Adipose tissue (tissue), 3 donors: ENCODE data around the gene NDUFA9. TPM values are rescaled to one million over a fixed set of nuclear protein-coding genes. Genes with fewer than 3 reads are reported as not detected.

ENCODE experiments used
- H3K27ac ChIP-seq: one replicate; pipeline ENCODE4 v1.5.1; 2013; ENCODE audit warnings: low read depth, low read length
- WGBS, 3 donors: extraction: QIAGEN DNeasy Blood & Tissue Kit; methylation state at CpG; one replicate each; pipeline ENCODE4 v1.1.7; 2013; 5-methylcytosine and 5-hydroxymethylcytosine counted together
- polyA plus RNA-seq, 3 donors: library from polyadenylated mRNA; stranded (reverse); fragments of 200-250 nt; gene quantifications; one replicate each; pipeline ENCODE4 v1.2.3, GENCODE V29; 2013
- donor health status: healthy with polysubstance abuse.
- donor health status: Bipolar disorder and iron deficiency.
- donor health status: healthy.

NDUFA9 gene
- polyA plus RNA-seq, 3 donors: 30.6 to 62.7 (median 31.0) TPM

GRCh38 chr12:4679711-4680110, 30.8 kb downstream of the NDUFA9 start:
- 82 to 91% (median 86%) methylated on average over 2 of the region's 2 CpGs for WGBS, 3 donors
- no peak overlapping the region for H3K27ac ChIP-seq

DNA sequence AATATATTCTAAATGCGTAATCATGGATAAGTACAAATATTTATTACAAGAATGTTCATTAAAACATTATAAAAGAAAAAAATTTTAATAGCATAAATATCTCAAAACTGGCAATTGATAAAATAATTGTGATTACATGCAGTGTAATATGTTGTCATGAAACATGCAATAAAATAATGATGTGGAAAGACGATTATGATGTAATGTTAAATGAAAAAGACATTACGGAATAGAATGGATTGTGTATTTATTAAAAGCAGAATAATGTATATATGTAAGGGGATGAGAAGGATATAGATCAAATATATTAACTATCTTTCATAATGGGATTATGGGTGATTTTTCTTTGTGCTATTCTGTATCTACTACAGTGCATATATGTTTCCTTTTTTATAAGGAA, 32.8 kb downstream of the NDUFA9 start:
- H3K27ac ChIP-seq: no peak overlapping the region
- WGBS, 3 donors: 79 to 96% (median 94%) methylated on average over 3 of the region's 3 CpGs

GRCh38 chr12:4685317-4685716, 36.4 kb downstream of the NDUFA9 start:
- H3K27ac ChIP-seq: no peak overlapping the region
- WGBS, 3 donors: 88 to 90% (median 88%) methylated on average over 8 of the region's 8 CpGs

- WGBS, 3 donors: 94 to 99% (median 97%) methylated on average over 5 of the region's 5 CpGs
- no peak overlapping the region for H3K27ac ChIP-seq
Measured at GRCh38 chr12:4690760-4691159, 41.8 kb downstream of the NDUFA9 start.

Other genes starting within 250 kb of the NDUFA9 start
- gene FGF6, start 203.3 kb upstream of the NDUFA9 start, polyA plus RNA-seq: not detected
- gene RAD51AP1, start 110.2 kb upstream of the NDUFA9 start, polyA plus RNA-seq: 1 to 10 TPM in 1 of 3 donors, under 1 TPM in 2; 0.51 to 1.1 (median 0.76) TPM
- gene DYRK4, start 86.9 kb upstream of the NDUFA9 start, polyA plus RNA-seq: 10 to 100 TPM; 21.1 to 53.1 (median 30.0) TPM
- 1 to 10 TPM in 2 of 3 donors, under 1 TPM in 1; 0.92 to 2.4 (median 2.0) TPM for gene AKAP3, start 63 bp upstream of the NDUFA9 start, polyA plus RNA-seq
- gene GALNT8, start 71.3 kb downstream of the NDUFA9 start, polyA plus RNA-seq: under 1 TPM; 0.46 to 0.79 (median 0.48) TPM